Adipocyte (in vitro differentiated cells): ENCODE results near the gene PRR18.

Source experiments
- DNase-seq: peaks from one replicate; pipeline ENCODE4 v3.0.0-alpha.2; 2015; ENCODE audit warnings: low read depth
- H3K27me3 ChIP-seq: replicated peaks from 2 replicates; pipeline ENCODE4 v1.7.0; 2013; ENCODE audit warnings: mild to moderate bottlenecking, low read length, moderate library complexity; ENCODE audit not compliant: control insufficient read depth, insufficient read depth
- H3K36me3 ChIP-seq: 2 replicates; pipeline ENCODE4 v1.7.0; 2013; ENCODE audit warnings: low read length, mild to moderate bottlenecking, moderate library complexity; ENCODE audit not compliant: control insufficient read depth, insufficient read depth, severe bottlenecking
- H3K4me1 ChIP-seq: 2 replicates; pipeline ENCODE4 v1.7.0; 2013; ENCODE audit warnings: mild to moderate bottlenecking, low read length, moderate library complexity; ENCODE audit not compliant: control insufficient read depth, insufficient read depth
- H3K4me3 ChIP-seq: 2 replicates; pipeline ENCODE4 v1.7.0; 2013; ENCODE audit warnings: mild to moderate bottlenecking, low read length, moderate library complexity
- H3K9ac ChIP-seq: 2 replicates; pipeline ENCODE4 v1.7.0; 2013; ENCODE audit warnings: mild to moderate bottlenecking, low read length, moderate library complexity
- H3K9me3 ChIP-seq: 2 replicates; pipeline ENCODE4 v1.7.0; 2013; ENCODE audit warnings: mild to moderate bottlenecking, low read length, moderate library complexity; ENCODE audit not compliant: control insufficient read depth

PRR18 gene

DNA sequence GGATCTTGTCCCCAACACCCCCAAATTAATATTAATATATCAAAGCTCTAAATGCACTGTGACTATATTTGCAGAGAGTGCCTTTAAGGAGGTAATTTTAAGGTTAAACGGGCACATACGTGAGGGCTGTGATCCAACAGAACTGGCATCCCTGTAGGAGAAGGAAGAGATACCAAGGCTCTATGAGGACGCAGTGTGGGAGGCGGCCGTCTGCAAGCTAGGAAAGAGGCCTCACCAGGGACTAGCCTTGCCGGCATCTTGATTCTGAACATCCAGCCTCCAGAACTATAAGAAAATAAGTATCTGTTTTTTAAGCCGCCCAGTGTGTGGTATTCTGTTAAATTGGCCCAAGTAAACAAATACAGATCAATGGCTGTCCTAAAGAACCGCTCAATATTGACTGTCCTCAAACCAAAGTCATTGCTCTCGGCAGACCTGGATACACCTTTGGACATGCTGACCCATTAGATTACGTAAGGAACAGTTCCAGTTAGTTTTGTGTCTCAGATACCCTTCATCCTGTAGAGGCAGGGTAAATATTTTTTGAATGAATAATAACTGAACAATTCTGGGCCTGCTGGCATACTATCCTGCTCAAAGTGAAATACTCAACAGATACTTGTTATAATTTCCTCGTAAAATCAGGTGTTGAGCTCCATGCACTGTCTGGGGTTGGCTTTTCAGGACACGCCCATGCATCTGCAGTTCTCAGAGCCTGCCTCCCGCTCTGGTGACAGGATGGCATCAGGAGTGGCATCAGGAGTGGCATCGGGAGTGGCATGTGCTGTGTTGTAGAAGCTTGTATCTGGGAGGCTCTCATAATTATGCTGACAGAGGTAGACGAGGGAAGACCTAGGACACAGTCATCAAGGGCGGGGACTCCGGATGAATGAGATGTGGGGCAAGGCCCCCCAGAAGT is 6.3 kb downstream of the PRR18 start:
- peaks cover 46% of the 10 kb centered on the region for H3K27me3 ChIP-seq
- H3K36me3 ChIP-seq, result no peaks in the 10 kb centered on the region
- no peak overlapping the region for H3K9ac ChIP-seq
- H3K4me1 ChIP-seq, result no peaks in the 10 kb centered on the region
- no peak for DNase-seq
- no peak overlapping the region for H3K4me3 ChIP-seq
- H3K9me3 ChIP-seq, result peaks cover 3% of the 10 kb centered on the region

DNA sequence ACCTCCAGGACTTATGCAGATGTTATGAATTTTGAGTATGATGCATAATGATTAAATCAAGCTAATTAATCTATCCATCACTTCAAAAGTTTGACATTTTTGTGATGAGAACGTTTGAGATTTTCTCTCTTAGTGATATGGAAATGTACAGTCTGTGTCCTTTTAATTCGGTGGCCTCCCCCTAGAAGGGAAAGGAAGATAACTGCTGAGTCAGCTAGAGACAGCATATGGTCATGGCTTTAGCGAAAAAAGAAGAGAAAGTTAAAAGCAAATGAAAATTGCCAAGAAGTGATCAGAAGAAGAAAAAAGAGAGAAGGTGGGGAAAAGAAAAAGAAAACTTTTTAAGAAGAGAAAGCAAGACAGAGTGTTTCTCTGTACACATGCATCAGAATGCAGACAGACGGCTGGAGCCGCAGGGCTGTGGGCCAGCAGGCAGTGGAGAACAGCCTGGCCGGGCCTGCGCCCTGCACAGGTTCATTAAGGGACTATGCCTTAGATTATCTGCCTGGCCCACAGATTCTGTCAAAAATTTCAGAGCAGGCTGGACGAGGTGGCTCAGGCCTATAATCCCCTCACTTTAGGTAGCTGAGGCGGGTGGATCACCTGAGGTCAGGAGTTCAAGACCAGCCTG is 7.7 kb downstream of the PRR18 start:
- Histone ChIP-seq H3K27me3 (peaks cover 45% of the 10 kb centered on the region), H3K9ac (no peak overlapping the region), H3K4me1 (no peaks in the 10 kb centered on the region), H3K9me3 (peaks cover 3% of the 10 kb centered on the region), H3K4me3 (no peak overlapping the region), H3K36me3 (no peaks in the 10 kb centered on the region)
- DNase-seq, result no peak

DNA sequence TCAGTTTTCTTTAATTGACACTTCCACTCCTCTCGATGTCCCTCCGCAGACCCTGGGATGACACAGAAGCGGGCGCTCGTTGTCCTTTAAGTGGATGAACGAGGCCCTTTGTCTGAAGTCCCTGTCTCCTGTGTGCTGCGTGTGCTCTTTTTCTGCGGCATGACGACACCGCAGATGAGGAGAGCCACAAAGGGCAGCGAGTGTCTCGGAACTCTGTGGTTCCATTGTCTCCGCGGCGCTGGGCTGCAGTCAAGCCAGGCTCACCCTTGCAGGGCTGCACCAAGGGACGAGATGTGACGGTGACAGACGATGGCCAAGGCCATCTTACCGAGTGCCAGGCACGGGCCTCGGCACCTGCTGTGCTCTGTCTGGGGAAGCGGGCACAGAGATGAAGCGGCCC is 10.6 kb downstream of the PRR18 start:
- Histone ChIP-seq H3K27me3 (peaks cover 33% of the 10 kb centered on the region), H3K4me1 (no peaks in the 10 kb centered on the region), H3K9ac (no peak overlapping the region), H3K9me3 (peaks cover 3% of the 10 kb centered on the region), H3K36me3 (no peaks in the 10 kb centered on the region), H3K4me3 (no peak overlapping the region)
- no peak for DNase-seq

DNA sequence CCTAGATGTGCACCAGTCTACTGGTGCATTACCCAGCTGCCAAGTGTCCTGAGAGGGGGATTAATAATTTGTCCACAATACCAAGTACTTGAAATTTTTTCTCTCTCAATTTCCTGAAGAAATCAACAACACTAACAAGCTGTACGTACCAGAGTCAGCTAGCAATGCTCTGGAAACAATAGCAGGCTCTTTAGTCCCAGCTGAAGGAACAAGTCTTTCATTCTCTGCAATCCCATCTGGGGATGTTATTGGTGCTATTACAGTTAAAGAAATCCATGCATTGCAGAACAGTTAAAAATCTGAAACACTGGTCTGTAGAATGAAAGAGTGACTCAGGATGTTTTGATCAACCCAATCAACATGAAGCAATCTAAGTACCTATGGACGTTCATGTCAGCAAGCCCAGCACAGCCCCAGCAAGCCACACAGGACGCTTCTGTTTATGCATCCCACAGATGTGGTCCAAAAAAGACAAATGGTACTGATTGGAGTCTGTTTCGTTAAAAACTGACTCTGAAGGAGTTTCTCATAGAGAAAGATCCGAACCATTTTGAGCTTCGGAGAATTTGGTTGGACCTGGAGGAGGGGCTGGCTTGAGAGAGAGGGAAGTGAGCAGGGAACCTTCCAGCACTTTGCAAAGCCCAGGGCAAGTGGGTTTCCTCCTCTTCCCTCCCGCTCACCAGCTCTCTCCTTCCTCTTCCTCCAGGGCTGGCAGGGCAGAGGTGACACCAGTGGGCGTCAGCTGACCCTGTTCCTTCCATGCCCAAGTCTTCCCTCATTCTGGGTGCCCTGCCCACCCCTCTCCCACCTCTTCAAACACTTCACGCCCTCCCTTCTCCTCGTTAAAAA is 11.9 kb downstream of the PRR18 start:
- Histone ChIP-seq H3K4me1 (no peaks in the 10 kb centered on the region), H3K9ac (no peak overlapping the region), H3K9me3 (peaks cover 3% of the 10 kb centered on the region), H3K4me3 (no peak overlapping the region), H3K36me3 (no peaks in the 10 kb centered on the region), H3K27me3 (peaks cover 35% of the 10 kb centered on the region)
- no peak for DNase-seq

DNA sequence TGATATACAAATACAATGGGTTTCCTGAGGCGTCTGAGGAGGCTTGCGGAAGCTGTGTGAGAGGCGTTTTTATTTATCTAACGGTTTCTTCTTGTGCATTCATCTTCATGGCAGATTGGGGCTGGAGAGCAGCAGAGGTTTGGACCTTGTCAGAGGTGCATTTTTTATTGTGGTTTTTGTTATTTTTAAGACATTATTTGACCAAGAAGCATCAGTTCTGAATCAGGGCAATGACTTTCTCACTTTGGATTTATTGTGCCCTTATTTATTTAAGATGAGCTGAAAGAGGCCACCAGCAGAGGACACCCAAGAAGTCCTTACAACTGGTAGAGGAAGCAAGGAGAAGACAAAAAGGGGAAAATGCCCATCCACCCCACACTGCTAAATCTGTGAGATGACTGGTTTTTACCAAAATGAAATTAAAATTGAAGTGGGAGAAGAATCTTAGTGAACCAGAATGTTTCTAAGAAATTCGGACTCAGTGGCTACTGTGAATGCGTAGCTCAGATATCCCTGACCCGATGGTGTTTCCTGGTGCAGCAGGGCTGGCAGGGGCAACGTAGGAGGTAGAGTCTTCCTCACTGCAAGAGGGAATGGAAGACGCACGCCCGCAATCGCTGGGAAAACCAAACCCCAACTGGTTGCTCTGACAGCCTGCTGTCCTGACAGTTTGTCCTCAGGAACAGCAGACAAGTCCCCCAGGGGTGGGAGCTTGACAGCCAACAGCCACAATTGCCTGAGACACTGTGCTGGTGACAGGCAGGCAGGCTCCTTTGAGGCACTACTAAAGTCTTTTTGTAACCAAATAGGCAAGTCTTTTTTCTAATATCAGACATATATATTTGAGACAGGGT is 14.2 kb downstream of the PRR18 start:
- Histone ChIP-seq H3K36me3 (no peaks in the 10 kb centered on the region), H3K4me1 (no peaks in the 10 kb centered on the region), H3K27me3 (peaks cover 39% of the 10 kb centered on the region), H3K4me3 (no peak overlapping the region), H3K9ac (no peak overlapping the region), H3K9me3 (no peaks in the 10 kb centered on the region)
- no peak for DNase-seq

DNA sequence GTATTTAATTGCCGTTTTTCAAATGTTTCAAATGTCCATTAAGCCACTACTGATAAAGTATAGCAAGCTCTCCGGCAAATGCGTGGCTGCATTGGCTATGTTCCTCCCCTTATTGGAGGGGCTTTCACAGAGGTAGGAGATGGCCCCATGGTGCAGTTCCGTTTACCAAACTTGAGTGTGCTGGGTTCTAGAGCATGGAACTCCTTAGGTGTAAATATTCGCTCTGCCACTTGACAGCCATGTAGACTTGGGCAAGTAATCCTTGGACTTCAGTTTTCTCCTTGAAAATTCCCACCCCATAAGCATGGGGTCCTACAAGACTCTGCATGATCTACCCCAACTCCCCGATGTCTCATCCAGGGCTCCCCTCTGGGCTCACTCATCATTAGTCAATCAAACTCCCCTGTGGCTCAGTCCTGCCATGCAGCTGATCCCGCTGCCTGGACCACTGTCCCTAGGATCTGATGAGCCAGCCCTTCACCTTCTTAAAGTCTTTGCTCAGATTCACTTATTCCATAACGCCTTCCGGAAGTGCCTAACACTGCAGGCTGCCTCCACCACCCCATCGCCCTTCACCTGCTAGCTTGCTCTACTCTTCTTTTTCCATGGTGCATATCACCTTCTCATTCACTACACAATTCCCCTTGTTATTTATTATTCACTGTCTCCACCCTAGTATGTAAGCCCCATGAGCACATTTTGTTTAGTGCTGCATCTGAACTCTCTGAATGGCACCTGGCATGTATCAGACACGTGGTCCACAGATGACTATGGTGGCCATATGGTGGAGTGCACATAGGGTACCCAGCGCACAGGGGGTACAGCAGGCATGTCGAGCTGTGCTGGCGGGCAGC is 18.8 kb downstream of the PRR18 start:
- no peak overlapping the region for H3K9ac ChIP-seq
- H3K27me3 ChIP-seq, result peaks cover 28% of the 10 kb centered on the region
- no peaks in the 10 kb centered on the region for H3K9me3 ChIP-seq
- no peak for DNase-seq
- no peak overlapping the region for H3K4me3 ChIP-seq
- H3K36me3 ChIP-seq, result no peaks in the 10 kb centered on the region
- no peaks in the 10 kb centered on the region for H3K4me1 ChIP-seq

DNA sequence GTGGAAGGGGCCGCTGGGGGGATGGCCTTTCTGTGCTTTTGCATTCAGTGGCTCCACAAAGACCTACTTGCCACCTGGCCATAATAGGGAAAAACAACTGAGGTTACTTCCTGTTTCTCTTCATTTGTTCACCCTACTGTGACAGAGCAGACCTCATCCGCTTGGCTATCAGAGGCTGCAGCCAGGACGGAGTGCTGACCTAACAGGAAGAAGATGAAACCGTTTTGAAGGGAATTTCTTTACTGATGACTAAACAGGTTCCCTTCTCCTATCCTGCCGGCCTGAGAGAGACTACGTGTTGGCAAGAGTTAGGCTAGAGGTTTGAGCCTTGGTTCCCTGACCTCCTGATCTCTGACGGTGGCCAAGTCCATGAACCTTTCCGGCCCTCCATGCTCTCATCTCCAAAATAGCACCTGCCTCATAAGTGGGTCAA is 21.3 kb downstream of the PRR18 start:
- no peaks in the 10 kb centered on the region for H3K9me3 ChIP-seq
- no peak for DNase-seq
- no peak overlapping the region for H3K4me3 ChIP-seq
- H3K27me3 ChIP-seq, result peaks cover 38% of the 10 kb centered on the region
- H3K4me1 ChIP-seq, result no peaks in the 10 kb centered on the region
- H3K36me3 ChIP-seq, result no peaks in the 10 kb centered on the region
- no peak overlapping the region for H3K9ac ChIP-seq

DNA sequence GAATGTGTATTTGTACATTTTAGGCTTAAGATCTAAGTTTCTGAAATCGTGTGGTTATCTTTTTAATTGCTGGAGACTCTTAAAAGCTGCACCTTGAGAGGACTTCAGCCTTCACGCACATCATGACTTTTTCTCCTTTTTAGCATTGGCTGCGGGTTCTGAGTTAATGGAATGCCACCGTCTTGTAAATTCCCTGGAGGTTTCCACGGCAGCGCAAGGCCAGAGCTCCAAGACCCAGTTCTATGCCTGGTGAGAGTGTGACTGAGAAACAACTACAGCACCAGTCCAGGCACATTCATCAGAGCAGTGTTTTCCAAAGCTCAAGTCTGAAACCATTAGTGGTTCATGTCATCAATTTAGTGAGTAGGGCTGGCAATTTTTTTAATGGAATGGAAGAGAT is 23.0 kb downstream of the PRR18 start:
- no peak overlapping the region for H3K9ac ChIP-seq
- no peaks in the 10 kb centered on the region for H3K4me1 ChIP-seq
- peaks cover 51% of the 10 kb centered on the region for H3K27me3 ChIP-seq
- H3K36me3 ChIP-seq, result no peaks in the 10 kb centered on the region
- no peak for DNase-seq
- H3K4me3 ChIP-seq, result no peak overlapping the region
- no peaks in the 10 kb centered on the region for H3K9me3 ChIP-seq

DNA sequence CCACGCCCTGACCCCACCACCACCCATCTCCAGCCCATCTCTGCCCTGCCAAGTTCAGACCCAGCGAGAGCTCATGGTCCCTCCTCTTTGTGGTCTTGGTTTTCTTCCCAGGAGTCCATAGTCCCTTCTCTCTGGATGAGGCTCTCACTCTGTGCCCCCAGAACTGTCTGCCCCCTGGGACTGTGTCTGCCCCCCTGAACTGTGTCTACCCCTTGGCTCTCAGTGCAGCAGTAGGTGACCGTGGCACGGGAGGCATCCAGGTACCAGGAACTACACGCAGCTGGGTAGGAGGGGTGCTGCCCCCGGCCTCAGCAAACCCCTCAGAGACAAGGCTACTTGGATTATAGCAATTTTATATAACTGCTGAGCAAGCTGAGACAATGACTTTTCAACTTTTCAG is 23.6 kb downstream of the PRR18 start:
- no peaks in the 10 kb centered on the region for H3K9me3 ChIP-seq
- H3K27me3 ChIP-seq, result peaks cover 48% of the 10 kb centered on the region
- no peaks in the 10 kb centered on the region for H3K36me3 ChIP-seq
- no peaks in the 10 kb centered on the region for H3K4me1 ChIP-seq
- no peak overlapping the region for H3K4me3 ChIP-seq
- DNase-seq, result no peak
- no peak overlapping the region for H3K9ac ChIP-seq
